Activated naive CD4-positive, alpha-beta T cell treated with anti-CD3 and anti-CD28 coated beads for 36 hours (primary cell): Measurements from ENCODE around the gene C2orf76. TPM values are rescaled to one million over a fixed set of nuclear protein-coding genes. Genes with fewer than 3 reads are reported as not detected.

Experiments used
- CTCF ChIA-PET: fragments of 350-600 bp; sonication (Branson Sonifier 250); formaldehyde crosslinking; loops from one replicate; lab custom pipeline; 2021; ENCODE audit warnings: antibody characterized with exemption; lab: Charles Lee
- DNase-seq: peaks from one replicate; pipeline ENCODE4 v3.0.0-alpha.2; 2020
- H3K27ac Mint-ChIP-seq: one replicate; pipeline ENCODE4 v1.8.0; 2021; ENCODE audit warnings: mild to moderate bottlenecking, mixed read lengths
- H3K27me3 Mint-ChIP-seq: one replicate; pipeline ENCODE4 v1.8.0; 2021; ENCODE audit warnings: low read depth, mixed read lengths
- H3K36me3 Mint-ChIP-seq: one replicate; pipeline ENCODE4 v1.8.0; 2021; ENCODE audit warnings: low read depth, mixed read lengths
- H3K4me1 Mint-ChIP-seq: one replicate; pipeline ENCODE4 v1.8.0; 2021; ENCODE audit warnings: low read depth, mixed read lengths
- H3K4me3 Mint-ChIP-seq: one replicate; pipeline ENCODE4 v1.8.0; 2021; ENCODE audit warnings: mild to moderate bottlenecking, moderate library complexity, mixed read lengths
- H3K9me3 Mint-ChIP-seq: one replicate; pipeline ENCODE4 v1.8.0; 2021; ENCODE audit warnings: mixed read lengths
- intact Hi-C: fragments of 100-400 bp; cut with micrococcal nuclease; formaldehyde crosslinking; loops from one replicate; pipeline ENCODE4 v1.15.1; 2023
- total RNA-seq, 2 experiments: library from RNA; stranded (reverse); gene quantifications; one replicate each; pipeline ENCODE4 v1.2.3, GENCODE V29; 2021

C2orf76 gene
- total RNA-seq, 2 experiments from 2014 or later = 9.5 to 11.1 TPM

- Mint-ChIP-seq H3K4me1 (no peaks in the 10 kb centered on the region), H3K27ac (no peak overlapping the region), H3K27me3 (no peaks in the 10 kb centered on the region), H3K36me3 (no peaks in the 10 kb centered on the region), H3K9me3 (no peaks in the 10 kb centered on the region), H3K4me3 (no peak overlapping the region)
- CTCF ChIA-PET = no interaction called here
- intact Hi-C loops = no loop called here
- DNase-seq = no peak
These were observed 61.8 kb downstream of the C2orf76 start for GRCh38 chr2:119304847-119305246.

- Mint-ChIP-seq H3K4me3 (no peak overlapping the region), H3K36me3 (no peaks in the 10 kb centered on the region), H3K27me3 (no peaks in the 10 kb centered on the region), H3K4me1 (no peaks in the 10 kb centered on the region), H3K9me3 (no peaks in the 10 kb centered on the region), H3K27ac (no peak overlapping the region)
- no peak for DNase-seq
- CTCF ChIA-PET = no interaction called here
- intact Hi-C loops = no loop called here
These were observed 65.2 kb downstream of the C2orf76 start for GRCh38 chr2:119301413-119301812.

GRCh38 chr2:119295688-119296375 lies 70.8 kb downstream of the C2orf76 start:
- CTCF ChIA-PET = no interaction called here
- no peaks in the 10 kb centered on the region for H3K27me3 Mint-ChIP-seq
- intact Hi-C loops = loop anchor here (10.0 kb wide), 2 partner anchors 61 to 179 kb away; no protein-coding TSS in a partner anchor

GRCh38 chr2:119294671-119295070 lies 72.0 kb downstream of the C2orf76 start:
- Mint-ChIP-seq H3K4me3 (no peak overlapping the region), H3K27ac (no peak overlapping the region), H3K9me3 (no peaks in the 10 kb centered on the region), H3K4me1 (peaks cover 3% of the 10 kb centered on the region), H3K36me3 (no peaks in the 10 kb centered on the region), H3K27me3 (no peaks in the 10 kb centered on the region)
- no peak for DNase-seq
- CTCF ChIA-PET = interaction anchor here (0.6 kb wide), 1 partner anchor 49 kb away, joined by 4 read pairs; no protein-coding TSS in a partner anchor
- intact Hi-C loops = loop anchor here (10.0 kb wide), 2 partner anchors 60 to 180 kb away; no protein-coding TSS in a partner anchor

More at GRCh38 chr2:119295688-119296375, 70.8 kb downstream of the C2orf76 start:
- Mint-ChIP-seq H3K9me3 (no peaks in the 10 kb centered on the region), H3K4me1 (peaks cover 3% of the 10 kb centered on the region), H3K36me3 (no peaks in the 10 kb centered on the region), H3K27ac (no peak overlapping the region), H3K4me3 (no peak overlapping the region)
- no peak for DNase-seq

GRCh38 chr2:119293900-119294299 lies 72.7 kb downstream of the C2orf76 start:
- H3K27ac Mint-ChIP-seq = no peak overlapping the region
- H3K4me3 Mint-ChIP-seq = no peak overlapping the region
- no peaks in the 10 kb centered on the region for H3K9me3 Mint-ChIP-seq
- CTCF ChIA-PET = no interaction called here
- H3K36me3 Mint-ChIP-seq = no peaks in the 10 kb centered on the region
- intact Hi-C loops = loop anchor here (10.0 kb wide), 2 partner anchors 59 to 181 kb away; no protein-coding TSS in a partner anchor
- no peak for DNase-seq
- H3K4me1 Mint-ChIP-seq = peaks cover 3% of the 10 kb centered on the region
- H3K27me3 Mint-ChIP-seq = no peaks in the 10 kb centered on the region

- no peaks in the 10 kb centered on the region for H3K9me3 Mint-ChIP-seq
- H3K27ac Mint-ChIP-seq = no peak overlapping the region
- DNase-seq = no peak
- intact Hi-C loops = loop anchor here (10.0 kb wide), 2 partner anchors 58 to 182 kb away; no protein-coding TSS in a partner anchor
- H3K4me1 Mint-ChIP-seq = peaks cover 3% of the 10 kb centered on the region
- no peak overlapping the region for H3K4me3 Mint-ChIP-seq
- H3K27me3 Mint-ChIP-seq = no peaks in the 10 kb centered on the region
- no peaks in the 10 kb centered on the region for H3K36me3 Mint-ChIP-seq
- CTCF ChIA-PET = interaction anchor here (1.6 kb wide), 1 partner anchor 412 kb away, joined by 8 read pairs; no protein-coding TSS in a partner anchor
These were observed 73.4 kb downstream of the C2orf76 start for GRCh38 chr2:119293254-119293653.

- Mint-ChIP-seq H3K9me3 (no peaks in the 10 kb centered on the region), H3K27ac (no peak overlapping the region), H3K27me3 (no peaks in the 10 kb centered on the region), H3K4me3 (no peak overlapping the region), H3K4me1 (peaks cover 3% of the 10 kb centered on the region), H3K36me3 (no peaks in the 10 kb centered on the region)
- intact Hi-C loops = loop anchor here (10.0 kb wide), 2 partner anchors 57 to 183 kb away; no protein-coding TSS in a partner anchor
- no peak for DNase-seq
- CTCF ChIA-PET = interaction anchor here (1.3 to 1.6 kb wide), 3 partner anchors 12 to 411 kb away, joined by 3 to 8 read pairs (median 3); no protein-coding TSS in a partner anchor
These were observed 74.4 kb downstream of the C2orf76 start for GRCh38 chr2:119292226-119292625.

- no peak for DNase-seq
- no peak overlapping the region for H3K27ac Mint-ChIP-seq
- no peaks in the 10 kb centered on the region for H3K36me3 Mint-ChIP-seq
- H3K9me3 Mint-ChIP-seq = no peaks in the 10 kb centered on the region
- H3K27me3 Mint-ChIP-seq = no peaks in the 10 kb centered on the region
- no peak overlapping the region for H3K4me3 Mint-ChIP-seq
- CTCF ChIA-PET = interaction anchor here (1.1 to 2.7 kb wide), 7 partner anchors 9 to 433 kb away, joined by 3 to 18 read pairs (median 3); no protein-coding TSS in a partner anchor
- H3K4me1 Mint-ChIP-seq = peaks cover 3% of the 10 kb centered on the region
- intact Hi-C loops = loop anchor here (1.0 to 10.0 kb wide), 3 partner anchors 57 to 409 kb away; no protein-coding TSS in a partner anchor
These were observed 75.0 kb downstream of the C2orf76 start for GRCh38 chr2:119291588-119292167.

- no peaks in the 10 kb centered on the region for H3K9me3 Mint-ChIP-seq
- intact Hi-C loops = loop anchor here (1.0 to 10.0 kb wide), 3 partner anchors 56 to 409 kb away; no protein-coding TSS in a partner anchor
- no peak overlapping the region for H3K4me3 Mint-ChIP-seq
- no peak overlapping the region for H3K27ac Mint-ChIP-seq
- CTCF ChIA-PET = interaction anchor here (0.7 to 2.7 kb wide), 7 partner anchors 8 to 1069 kb away, joined by 3 to 18 read pairs (median 3); no protein-coding TSS in a partner anchor
- DNase-seq = peak; percentile 79
- no peaks in the 10 kb centered on the region for H3K27me3 Mint-ChIP-seq
- H3K4me1 Mint-ChIP-seq = peaks cover 3% of the 10 kb centered on the region
- no peaks in the 10 kb centered on the region for H3K36me3 Mint-ChIP-seq
These were observed 75.6 kb downstream of the C2orf76 start for GRCh38 chr2:119290859-119291587.

- DNase-seq = no peak
- H3K9me3 Mint-ChIP-seq = no peaks in the 10 kb centered on the region
- intact Hi-C loops = loop anchor here (10.0 kb wide), 2 partner anchors 55 to 185 kb away; no protein-coding TSS in a partner anchor
- H3K27me3 Mint-ChIP-seq = no peaks in the 10 kb centered on the region
- no peak overlapping the region for H3K4me3 Mint-ChIP-seq
- no peak overlapping the region for H3K27ac Mint-ChIP-seq
- H3K4me1 Mint-ChIP-seq = peaks cover 3% of the 10 kb centered on the region
- H3K36me3 Mint-ChIP-seq = no peaks in the 10 kb centered on the region
- CTCF ChIA-PET = interaction anchor here (0.6 to 2.7 kb wide), 4 partner anchors 187 to 1790 kb away, joined by 3 to 18 read pairs (median 4); no protein-coding TSS in a partner anchor
These were observed 77.0 kb downstream of the C2orf76 start for GRCh38 chr2:119289642-119290041.

- DNase-seq = no peak
- no peaks in the 10 kb centered on the region for H3K9me3 Mint-ChIP-seq
- CTCF ChIA-PET = interaction anchor here (2.7 kb wide), 1 partner anchor 406 kb away, joined by 18 read pairs; no protein-coding TSS in a partner anchor
- no peak overlapping the region for H3K4me3 Mint-ChIP-seq
- H3K27ac Mint-ChIP-seq = no peak overlapping the region
- H3K36me3 Mint-ChIP-seq = no peaks in the 10 kb centered on the region
- H3K4me1 Mint-ChIP-seq = peaks cover 3% of the 10 kb centered on the region
- intact Hi-C loops = no loop called here
- no peaks in the 10 kb centered on the region for H3K27me3 Mint-ChIP-seq
These were observed 77.5 kb downstream of the C2orf76 start for GRCh38 chr2:119289093-119289492.

- intact Hi-C loops = no loop called here
- no peak for DNase-seq
- Mint-ChIP-seq H3K4me1 (peaks cover 3% of the 10 kb centered on the region), H3K27ac (no peak overlapping the region), H3K27me3 (no peaks in the 10 kb centered on the region), H3K4me3 (no peak overlapping the region), H3K9me3 (no peaks in the 10 kb centered on the region), H3K36me3 (no peaks in the 10 kb centered on the region)
- CTCF ChIA-PET = no interaction called here
These were observed 78.1 kb downstream of the C2orf76 start for GRCh38 chr2:119288576-119288975.
